Testis (tissue), 3 donors: ENCODE results near the gene YEATS2. TPM values are rescaled to one million over a fixed set of nuclear protein-coding genes. Genes with fewer than 3 reads are reported as not detected.
"Not testable (repeated sequence)": the region's sequence is repeated elsewhere in the genome, so short reads cannot be mapped to it uniquely, and the experiment has no call there.

Source experiments
- DNase-seq: peaks from one replicate; pipeline ENCODE4 v3.0.0-alpha.2; 2019
- H3K27ac ChIP-seq, 2 donors: fragments of 200-600 bp; sonication (generic); one replicate each; pipeline ENCODE4 v1.5.1; 2019
- H3K27me3 ChIP-seq: fragments of 200-600 bp; sonication (generic); one replicate; pipeline ENCODE4 v1.5.1; 2019
- H3K36me3 ChIP-seq: fragments of 200-600 bp; sonication (generic); one replicate; pipeline ENCODE4 v1.5.1; 2017; ENCODE audit warnings: low read depth; ENCODE audit errors: missing control alignments
- H3K4me1 ChIP-seq: fragments of 200-600 bp; sonication (generic); one replicate; pipeline ENCODE4 v1.5.1; 2019
- H3K4me3 ChIP-seq, 2 donors: fragments of 200-600 bp; sonication (generic); one replicate each; pipeline ENCODE4 v1.5.1; 2017 to 2019
- H3K9me3 ChIP-seq: fragments of 200-600 bp; sonication (generic); one replicate; pipeline ENCODE4 v1.5.1; 2017
- POLR2A ChIP-seq: fragments of 450-650 bp; IDR thresholded peaks from one replicate; pipeline ENCODE4 v1.6.1; 2017; ENCODE audit warnings: antibody characterized with exemption, mild to moderate bottlenecking, moderate library complexity
- WGBS, 2 donors: methylation state at CpG; one replicate each; pipeline ENCODE4 v1.1.5; 2018; 5-methylcytosine and 5-hydroxymethylcytosine counted together
- intact Hi-C: fragments of 100-400 bp; cut with DNase I; formaldehyde crosslinking; loops from one replicate; pipeline ENCODE4 v1.15.1; 2023; ENCODE audit warnings: low total_unique reads
- polyA plus RNA-seq: library from polyadenylated mRNA; stranded (reverse); fragments of 350-450 nt; fragmentation: Illumina TruSeq; extraction: RNeasy Lipid Tissue Mini Kit (QIAGEN cat#74804); gene quantifications from one replicate; pipeline ENCODE4 v1.2.3, GENCODE V29; 2014; ENCODE audit warnings: low read depth, low replicate concordance; ENCODE audit not compliant: insufficient read depth
- total RNA-seq, 2 donors: library from RNA; depleted of rRNA; stranded (reverse); fragments of >200 nt; gene quantifications; one replicate each; pipeline ENCODE4 v1.2.3, GENCODE V29; 2016
- TF ChIP-seq, protein P1 (sequence below), 3 experiments: fragments of 450-650 bp in 2 of 3; fragments of 200-600 bp in 1 of 3; sonication (generic) in 1 of 3; IDR thresholded peaks; one replicate each; pipeline ENCODE4 v1.5.1; 2016 to 2019; ENCODE audit warnings: antibody characterized with exemption in 3 of 3, mild to moderate bottlenecking in 2 of 3, moderate library complexity in 1 of 3

Gene YEATS2
- total and polyA plus RNA-seq, 3 donors from 2014 or later, result 19.3 to 41.7 (median 39.9) TPM

- intact Hi-C loops, result no loop called here
- no peaks in the 10 kb centered on the region for H3K36me3 ChIP-seq
- H3K27me3 ChIP-seq, result no peaks in the 10 kb centered on the region
- H3K27ac ChIP-seq, result no peak overlapping the region
- no peak overlapping the region for H3K4me3 ChIP-seq
- WGBS, 2 donors, result 83 to 86% methylated on average over 2 of the region's 2 CpGs
- no peak for TF ChIP-seq POLR2A
- no peak for DNase-seq
- no peaks in the 10 kb centered on the region for H3K9me3 ChIP-seq
- peaks cover 5% of the 10 kb centered on the region for H3K4me1 ChIP-seq
Measured at GRCh38 chr3:183737116-183737515, 39.5 kb downstream of the YEATS2 start.

DNA sequence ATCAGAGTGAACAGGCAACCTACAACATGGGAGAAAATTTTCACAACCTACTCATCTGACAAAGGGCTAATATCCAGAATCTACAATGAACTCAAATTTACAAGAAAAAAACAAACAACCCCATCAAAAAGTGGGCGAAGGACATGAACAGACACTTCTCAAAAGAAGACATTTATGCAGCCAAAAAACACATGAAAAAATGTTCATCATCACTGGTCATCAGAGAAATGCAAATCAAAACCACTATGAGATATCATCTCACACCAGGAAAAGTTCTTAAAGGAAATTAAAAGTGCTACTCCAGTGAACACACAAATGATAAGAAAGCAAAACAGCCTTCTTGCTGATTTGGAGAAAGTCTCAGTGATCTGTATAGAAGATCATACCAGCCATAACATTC, 42.6 kb downstream of the YEATS2 start:
- H3K27me3 ChIP-seq, H3K4me1 ChIP-seq, intact Hi-C loops, H3K9me3 ChIP-seq, H3K36me3 ChIP-seq, DNase-seq, H3K4me3 ChIP-seq, H3K27ac ChIP-seq: not testable (repeated sequence)
- 100% methylated on average over 1 of the region's 1 CpG for WGBS, 2 donors

DNA sequence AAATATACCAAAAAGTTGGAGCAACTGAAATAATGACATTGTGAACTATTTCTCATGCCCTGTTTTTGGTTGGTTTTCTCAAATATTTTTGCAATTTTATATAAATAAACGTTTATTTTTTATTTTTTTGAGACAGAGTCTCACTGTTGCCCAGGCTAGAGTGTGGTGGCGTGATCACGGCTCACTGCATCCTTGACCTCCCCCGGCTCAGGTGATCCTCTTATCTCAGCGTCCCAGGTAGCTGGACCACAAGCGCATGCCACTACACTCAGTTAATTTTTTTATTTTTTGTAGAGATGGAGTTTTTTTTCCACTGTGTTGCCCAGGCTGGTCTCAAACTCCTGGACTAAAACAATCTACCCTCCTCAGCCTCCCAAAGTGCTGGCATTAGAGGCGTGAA, 45.6 kb downstream of the YEATS2 start:
- no peak overlapping the region for H3K4me3 ChIP-seq
- H3K27me3 ChIP-seq, result no peaks in the 10 kb centered on the region
- intact Hi-C loops, result no loop called here
- H3K27ac ChIP-seq, result no peak overlapping the region
- no peaks in the 10 kb centered on the region for H3K4me1 ChIP-seq
- 88 to 89% methylated on average over 7 of the region's 7 CpGs for WGBS, 2 donors
- no peak for DNase-seq
- no peaks in the 10 kb centered on the region for H3K9me3 ChIP-seq
- no peaks in the 10 kb centered on the region for H3K36me3 ChIP-seq
- no peak for TF ChIP-seq POLR2A
- TF ChIP-seq, protein P1, sequence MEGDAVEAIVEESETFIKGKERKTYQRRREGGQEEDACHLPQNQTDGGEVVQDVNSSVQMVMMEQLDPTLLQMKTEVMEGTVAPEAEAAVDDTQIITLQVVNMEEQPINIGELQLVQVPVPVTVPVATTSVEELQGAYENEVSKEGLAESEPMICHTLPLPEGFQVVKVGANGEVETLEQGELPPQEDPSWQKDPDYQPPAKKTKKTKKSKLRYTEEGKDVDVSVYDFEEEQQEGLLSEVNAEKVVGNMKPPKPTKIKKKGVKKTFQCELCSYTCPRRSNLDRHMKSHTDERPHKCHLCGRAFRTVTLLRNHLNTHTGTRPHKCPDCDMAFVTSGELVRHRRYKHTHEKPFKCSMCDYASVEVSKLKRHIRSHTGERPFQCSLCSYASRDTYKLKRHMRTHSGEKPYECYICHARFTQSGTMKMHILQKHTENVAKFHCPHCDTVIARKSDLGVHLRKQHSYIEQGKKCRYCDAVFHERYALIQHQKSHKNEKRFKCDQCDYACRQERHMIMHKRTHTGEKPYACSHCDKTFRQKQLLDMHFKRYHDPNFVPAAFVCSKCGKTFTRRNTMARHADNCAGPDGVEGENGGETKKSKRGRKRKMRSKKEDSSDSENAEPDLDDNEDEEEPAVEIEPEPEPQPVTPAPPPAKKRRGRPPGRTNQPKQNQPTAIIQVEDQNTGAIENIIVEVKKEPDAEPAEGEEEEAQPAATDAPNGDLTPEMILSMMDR (IDR thresholded peaks at IDR 0.05), result no peak

DNA sequence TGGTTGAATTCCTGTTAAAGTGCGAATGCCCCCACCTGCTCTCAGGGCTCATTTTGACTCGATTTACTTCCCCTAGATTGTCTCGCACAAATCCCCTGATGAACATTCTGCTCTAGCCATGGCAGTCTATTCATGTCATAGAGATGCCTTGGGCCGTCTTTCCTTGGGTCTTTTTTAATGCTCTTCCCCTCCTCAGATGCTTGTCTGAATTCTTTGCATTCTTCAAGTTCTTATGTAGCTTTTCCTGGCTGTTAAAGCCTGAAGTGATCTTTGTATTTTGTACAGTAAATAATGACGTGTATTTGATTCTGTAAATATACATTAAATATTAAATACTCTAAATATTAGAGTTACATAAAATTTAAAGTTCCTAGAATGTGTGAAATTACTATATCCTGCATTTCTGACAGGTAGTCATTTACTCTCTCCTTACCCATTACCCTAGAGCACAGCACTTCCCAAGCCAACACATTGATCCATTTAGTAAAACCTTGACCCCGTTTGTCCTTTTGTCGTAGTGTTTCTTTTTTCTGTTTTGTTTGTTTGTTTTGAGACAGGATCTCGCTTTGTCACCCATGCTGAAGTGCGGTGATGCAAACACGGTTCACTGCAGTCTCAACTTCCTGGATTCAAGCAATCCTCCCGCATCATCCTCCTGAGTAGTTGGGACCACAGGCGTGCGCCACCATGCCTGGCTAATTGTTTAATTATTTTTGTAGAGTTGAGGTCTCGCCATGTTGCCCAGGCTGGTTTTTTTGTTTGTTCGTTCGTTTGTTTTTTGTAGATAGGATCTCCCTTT, 47.9 kb downstream of the YEATS2 start:
- Histone ChIP-seq H3K9me3 (no peaks in the 10 kb centered on the region), H3K4me1 (no peaks in the 10 kb centered on the region), H3K36me3 (no peaks in the 10 kb centered on the region), H3K27me3 (no peaks in the 10 kb centered on the region), H3K4me3 (no peak overlapping the region), H3K27ac (no peak overlapping the region)
- no peak for DNase-seq
- TF ChIP-seq, protein P1 (IDR thresholded peaks at IDR 0.05), result no peak
- TF ChIP-seq POLR2A, result no peak
- intact Hi-C loops, result no loop called here
- 78 to 83% methylated on average over 16 of the region's 16 CpGs for WGBS, 2 donors

- H3K4me1 ChIP-seq, result no peaks in the 10 kb centered on the region
- intact Hi-C loops, result no loop called here
- DNase-seq, result no peak
- H3K27me3 ChIP-seq, result no peaks in the 10 kb centered on the region
- H3K36me3 ChIP-seq, result no peaks in the 10 kb centered on the region
- WGBS, 2 donors, result 90 to 91% methylated on average over 5 of the region's 5 CpGs
- H3K27ac ChIP-seq, result no peak overlapping the region
- H3K4me3 ChIP-seq, result no peak overlapping the region
- H3K9me3 ChIP-seq, result no peaks in the 10 kb centered on the region
- TF ChIP-seq, protein P1 (IDR thresholded peaks at IDR 0.05), result no peak
- no peak for TF ChIP-seq POLR2A
Measured at GRCh38 chr3:183754052-183754451, 56.5 kb downstream of the YEATS2 start.

DNA sequence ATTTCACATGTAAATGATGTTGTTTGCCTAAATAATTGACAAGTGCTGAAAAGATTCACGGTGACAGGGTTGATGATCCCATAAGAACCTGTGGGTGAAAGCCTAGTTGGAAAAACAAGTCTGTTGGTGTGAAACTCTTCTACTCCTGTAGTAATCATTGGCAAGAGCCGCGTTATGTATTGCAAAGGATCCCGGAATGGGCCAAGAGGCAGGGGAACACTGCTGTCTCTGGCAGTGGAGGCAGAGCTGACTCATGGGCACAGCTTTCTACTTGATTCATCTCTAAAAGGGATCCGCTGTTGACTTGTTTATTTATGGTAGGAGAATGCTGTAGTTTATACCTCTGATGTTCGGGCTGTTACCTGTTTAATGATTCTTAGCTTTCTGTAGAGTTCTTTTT, 64.7 kb downstream of the YEATS2 start:
- no peak for TF ChIP-seq POLR2A
- TF ChIP-seq, protein P1 (IDR thresholded peaks at IDR 0.05), result no peak
- Histone ChIP-seq H3K27ac (no peak overlapping the region), H3K36me3 (no peaks in the 10 kb centered on the region), H3K27me3 (no peaks in the 10 kb centered on the region), H3K4me1 (no peaks in the 10 kb centered on the region), H3K9me3 (no peaks in the 10 kb centered on the region), H3K4me3 (no peak overlapping the region)
- intact Hi-C loops, result no loop called here
- no peak for DNase-seq
- whole genome bisulfite sequencing, 2 donors, result 90 to 97% methylated on average over 6 of the region's 6 CpGs
